GM19397 (cell line): ENCODE measurements around the gene KRTAP9-4.
"Not testable (repeated sequence)": the region's sequence is repeated elsewhere in the genome, so short reads cannot be mapped to it uniquely, and the experiment has no call there.

Experiments used
- ATAC-seq: cut with Tn5 transposase; IDR thresholded peaks from one replicate; pipeline ENCODE4 v1.9.1; 2021; ENCODE audit warnings: mild to moderate bottlenecking, moderate library complexity; ENCODE audit not compliant: unreplicated experiment

Gene KRTAP9-4

DNA sequence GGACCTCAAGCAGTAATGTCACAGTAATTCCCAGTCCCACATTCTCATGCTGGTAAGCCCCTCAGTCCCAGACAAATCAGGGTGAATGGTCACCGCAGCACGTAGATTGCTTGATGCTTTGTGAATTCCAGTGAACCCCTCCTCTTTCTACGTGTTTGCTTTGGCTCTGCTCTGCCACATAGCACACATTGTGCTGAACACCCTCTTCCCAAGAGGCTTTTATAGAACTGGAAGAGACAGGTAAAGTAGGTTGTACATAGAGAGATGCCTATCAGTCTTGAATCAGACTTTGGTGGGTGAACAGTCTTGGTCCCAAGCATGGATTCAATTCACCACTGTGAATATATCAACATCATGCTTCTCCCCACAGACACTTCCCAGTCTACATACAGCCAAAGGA is 15.1 kb downstream of the KRTAP9-4 start:
- ATAC-seq = no peak

- no peak for ATAC-seq
Measured at GRCh38 chr17:41265078-41265477, 15.6 kb downstream of the KRTAP9-4 start, which contains the start of gene KRTAP9-6. KRTAP9-6 (plus strand) TSS chr17:41265378; CDS start chr17:41265378, 0 bp downstream.

DNA sequence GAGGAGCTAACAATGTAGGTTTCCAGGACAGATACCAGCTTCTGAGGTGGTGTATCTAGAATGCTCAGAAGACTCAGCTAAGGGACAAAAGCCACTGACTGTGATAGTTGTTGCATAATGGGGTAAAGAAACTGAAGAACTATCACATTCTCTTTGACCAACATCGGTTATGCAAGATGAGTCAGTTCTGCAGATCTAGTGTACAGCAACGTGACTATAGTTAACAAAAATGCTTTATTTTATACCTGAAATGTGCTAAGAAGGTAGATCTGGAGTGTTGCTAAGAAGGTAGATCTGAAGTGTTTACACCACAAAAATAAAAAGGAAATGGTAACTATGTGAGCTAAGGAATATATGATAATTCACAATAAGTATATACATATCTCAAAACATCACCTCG is 18.2 kb downstream of the KRTAP9-4 start:
- no peak for ATAC-seq

- not testable (repeated sequence) for ATAC-seq
Measured at GRCh38 chr17:41271323-41271722, 21.8 kb downstream of the KRTAP9-4 start.

DNA sequence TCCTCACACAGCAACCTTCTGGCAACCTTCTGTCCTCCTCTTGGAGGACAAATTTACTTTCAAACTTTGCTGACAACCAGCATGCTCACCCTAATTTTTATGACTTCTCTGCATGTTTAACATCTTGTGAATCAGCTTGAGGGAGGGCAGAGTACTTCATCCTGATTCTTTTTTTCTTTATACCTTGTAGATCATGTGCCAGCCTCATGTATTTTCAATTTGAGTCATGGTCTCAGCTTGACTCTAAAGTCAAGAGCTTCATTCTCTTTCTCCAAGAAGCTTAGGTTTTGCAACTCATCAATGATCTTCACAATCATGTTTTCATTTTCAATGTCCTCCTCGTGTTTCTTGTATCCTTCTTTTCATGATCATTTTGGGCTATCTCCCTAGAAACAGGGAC is 22.4 kb downstream of the KRTAP9-4 start:
- no peak for ATAC-seq

- ATAC-seq = not testable (repeated sequence)
Measured at GRCh38 chr17:41275648-41276190, 26.2 kb downstream of the KRTAP9-4 start, which contains the start of gene KRTAP9-7. KRTAP9-7 (plus strand) TSS chr17:41275698; CDS start chr17:41275698, 0 bp downstream.

GRCh38 chr17:41278176-41278955 is 28.9 kb downstream of the KRTAP9-4 start:
- no peak for ATAC-seq

DNA sequence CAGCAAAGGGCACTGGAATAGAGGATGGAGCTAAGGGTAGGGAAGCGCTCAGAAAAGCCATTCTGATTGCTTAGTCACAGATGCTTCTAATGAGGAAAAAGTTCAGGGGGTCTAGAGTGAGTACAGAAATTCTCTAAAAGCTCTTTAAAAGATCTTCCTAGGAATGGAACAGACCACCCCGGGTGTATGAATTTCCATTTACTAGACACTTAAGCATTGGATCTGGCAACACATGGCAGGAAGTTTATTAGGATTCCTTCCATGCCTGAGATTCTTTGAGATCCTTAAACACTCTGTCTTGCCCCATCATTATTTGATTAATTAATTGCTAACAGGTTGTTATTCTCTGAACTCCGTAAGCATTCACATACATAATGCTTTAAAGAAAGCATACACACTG is 34.6 kb downstream of the KRTAP9-4 start:
- ATAC-seq = no peak

DNA sequence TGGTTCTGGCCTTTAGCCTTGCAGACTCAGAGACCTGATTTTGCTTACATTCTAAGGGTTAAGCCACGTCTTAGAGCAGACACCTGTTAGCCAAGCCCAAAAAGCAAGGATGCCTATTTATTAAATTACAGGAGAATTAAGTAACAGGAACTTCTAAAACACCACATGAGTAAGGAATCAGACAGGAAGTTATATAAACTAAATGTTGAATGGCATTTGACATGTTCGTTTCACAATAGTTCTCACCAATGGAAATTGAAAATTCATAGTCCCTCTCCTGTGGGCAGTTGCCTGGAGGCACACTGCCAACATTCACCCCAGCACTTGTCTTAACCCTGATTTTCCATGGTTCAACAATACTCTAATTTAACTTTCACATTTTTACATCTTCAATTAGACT is 35.1 kb downstream of the KRTAP9-4 start:
- no peak for ATAC-seq

GRCh38 chr17:41287050-41287449 is 37.6 kb downstream of the KRTAP9-4 start:
- no peak for ATAC-seq

DNA sequence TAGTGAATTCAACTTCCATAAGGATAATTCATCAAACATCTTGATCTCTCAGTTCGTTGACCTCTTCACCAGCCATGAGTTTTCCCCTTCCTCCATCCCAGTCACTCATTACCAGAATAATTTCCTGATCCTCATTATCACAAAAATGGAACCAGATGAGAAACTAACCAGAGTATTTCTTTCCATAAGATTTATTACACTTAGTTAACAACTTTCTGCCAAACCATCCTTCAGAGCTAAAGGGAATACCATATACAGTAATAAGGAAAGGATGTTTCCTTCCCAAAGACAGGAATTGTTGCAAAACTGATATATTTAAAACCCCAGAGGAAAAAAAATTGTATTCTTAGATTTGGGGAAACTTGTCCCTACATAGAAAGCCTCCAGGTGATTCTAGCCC is 44.5 kb downstream of the KRTAP9-4 start:
- ATAC-seq = no peak

- ATAC-seq = no peak
Measured at GRCh38 chr17:41296846-41297245, 47.4 kb downstream of the KRTAP9-4 start.

DNA sequence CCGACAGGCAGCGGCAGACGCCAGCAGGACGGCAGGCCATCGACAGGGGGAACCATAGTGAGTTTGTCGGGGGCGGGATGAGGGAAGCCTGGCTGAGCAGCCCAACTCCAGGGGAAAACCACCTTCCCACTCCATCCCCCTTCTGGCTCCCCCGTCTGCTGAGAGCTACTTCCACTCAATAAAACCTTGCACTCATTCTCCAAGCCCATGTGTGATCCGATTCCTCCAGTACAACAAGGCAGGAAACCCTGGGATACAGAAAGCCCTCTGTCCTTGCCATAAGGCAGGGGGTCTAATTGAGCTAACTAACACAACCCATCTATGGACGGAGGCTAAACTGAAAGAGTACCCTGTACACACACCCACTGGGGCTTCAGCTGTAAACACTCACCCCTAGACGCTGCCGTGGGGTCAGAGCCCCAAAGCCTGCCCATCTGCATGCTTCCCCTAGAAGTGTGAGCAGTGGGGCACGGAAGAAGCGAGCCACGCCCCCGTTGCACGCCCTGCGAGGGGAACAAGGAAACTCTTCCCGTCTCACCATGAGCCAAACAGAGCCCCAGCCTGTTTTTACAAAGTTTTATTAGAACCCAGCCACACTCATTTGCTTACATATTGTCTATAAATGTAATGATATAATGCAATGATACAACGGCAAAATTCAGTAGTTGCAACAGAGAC is 49.1 kb downstream of the KRTAP9-4 start:
- ATAC-seq = no peak
